Measurements from ENCODE around the gene ANKRD39. TPM values are rescaled to one million over a fixed set of nuclear protein-coding genes. Genes with fewer than 3 reads are reported as not detected.

ANKRD39 gene
- total and polyA plus RNA-seq, 2 donors (not counting 1 experiment from before 2014, with no cell fraction given): 14.8 to 19.3 TPM

GRCh38 chr2:96906729-96907114, 48.9 kb upstream of the ANKRD39 start:
- TF ChIP-seq CTCF (IDR thresholded peaks at IDR 0.05): no peak
- no peak for TF ChIP-seq EZH2 (IDR thresholded peaks at IDR 0.05; ENCODE audit: borderline replicate concordance, insufficient read depth, low read depth, low read length, poor library complexity, severe bottlenecking)
- Histone ChIP-seq H4K20me1 (ENCODE audit: control insufficient read depth, insufficient read depth, low read length, poor library complexity, severe bottlenecking) (no peaks in the 10 kb centered on the region), H3K27ac (ENCODE audit: low read length in 2 of 2) (no peak overlapping the region), H3K4me2 (replicated peaks; ENCODE audit: low read depth, low read length, poor library complexity, severe bottlenecking) (no peak overlapping the region), H3K79me2 (ENCODE audit: control insufficient read depth, insufficient read depth, low read length) (no peaks in the 10 kb centered on the region), H3K36me3 (replicated peaks in 1 of 2; ENCODE audit: control extremely low read depth in 1 of 2, control insufficient read depth in 1 of 2, extremely low read depth in 1 of 2, insufficient read depth in 2 of 2, low read length in 1 of 2) (no peaks in the 10 kb centered on the region), H3K4me1 (ENCODE audit: control insufficient read depth in 2 of 2, insufficient read depth in 2 of 2, low read length in 2 of 2) (no peaks in the 10 kb centered on the region), H3K9me3 (ENCODE audit: control extremely low read depth in 1 of 3, control insufficient read depth in 2 of 3, insufficient read depth in 1 of 3, low read length in 2 of 3) (no peaks in the 10 kb centered on the region), H3K4me3 (ENCODE audit: control extremely low read depth in 1 of 5, extremely low read depth in 1 of 5, insufficient read depth in 1 of 5, low read depth in 2 of 5, low read length in 4 of 5) (no peak overlapping the region), H3K27me3 (replicated peaks in 1 of 4; ENCODE audit: control extremely low read depth in 1 of 4, control insufficient read depth in 3 of 4, insufficient read depth in 4 of 4, low read length in 3 of 4) (no peaks in the 10 kb centered on the region), H2AFZ (ENCODE audit: insufficient read depth, low read depth, low read length, poor library complexity, severe bottlenecking) (no peak overlapping the region), H3K9ac (ENCODE audit: low read length) (no peak overlapping the region)
- no peaks in the 10 kb centered on the region for H3K27me3 Mint-ChIP-seq
- no peak for ATAC-seq (ENCODE audit: low read depth)
- no peak overlapping the region for H3K4me3 Mint-ChIP-seq
- ChIA-PET POLR2A (no interaction called here), CTCF (no interaction called here)
- no peak overlapping the region for H3K27ac Mint-ChIP-seq
- intact Hi-C loops (cut with micrococcal nuclease): no loop called here
- WGBS (ENCODE audit: insufficient coverage): 91% methylated on average over 10 of the region's 13 CpGs
- H3K4me1 Mint-ChIP-seq: peaks cover 5% of the 10 kb centered on the region
- H3K9me3 Mint-ChIP-seq (ENCODE audit: insufficient read depth): no peaks in the 10 kb centered on the region
- DNase-seq: no peak

GRCh38 chr2:96903815-96904214, 46.0 kb upstream of the ANKRD39 start:
- peak overlapping the region; percentile 40 for H2AFZ ChIP-seq (ENCODE audit: insufficient read depth, low read depth, low read length, poor library complexity, severe bottlenecking)
- H3K4me3 ChIP-seq (ENCODE audit: control extremely low read depth in 1 of 5, extremely low read depth in 1 of 5, insufficient read depth in 1 of 5, low read depth in 2 of 5, low read length in 4 of 5): no peak overlapping the region
- no peaks in the 10 kb centered on the region for H3K79me2 ChIP-seq (ENCODE audit: control insufficient read depth, insufficient read depth, low read length)
- intact Hi-C loops (cut with micrococcal nuclease): no loop called here
- DNase-seq: no peak
- 17% methylated on average over 6 of the region's 7 CpGs for WGBS (ENCODE audit: insufficient coverage)
- Mint-ChIP-seq H3K27ac (no peak overlapping the region), H3K4me3 (no peak overlapping the region), H3K4me1 (peaks cover 5% of the 10 kb centered on the region), H3K27me3 (no peaks in the 10 kb centered on the region), H3K9me3 (ENCODE audit: insufficient read depth) (no peaks in the 10 kb centered on the region)
- no peak for ATAC-seq (ENCODE audit: low read depth)
- no peaks in the 10 kb centered on the region for H3K27me3 ChIP-seq (replicated peaks in 1 of 4; ENCODE audit: control extremely low read depth in 1 of 4, control insufficient read depth in 3 of 4, insufficient read depth in 4 of 4, low read length in 3 of 4)
- no peak overlapping the region for H3K4me2 ChIP-seq (replicated peaks; ENCODE audit: low read depth, low read length, poor library complexity, severe bottlenecking)
- no peaks in the 10 kb centered on the region for H3K4me1 ChIP-seq (ENCODE audit: control insufficient read depth in 2 of 2, insufficient read depth in 2 of 2, low read length in 2 of 2)
- ChIA-PET CTCF (no interaction called here), POLR2A (no interaction called here)
- TF ChIP-seq EZH2 (IDR thresholded peaks at IDR 0.05; ENCODE audit: borderline replicate concordance, insufficient read depth, low read depth, low read length, poor library complexity, severe bottlenecking) (no peak), CTCF (IDR thresholded peaks at IDR 0.05) (no peak)
- H3K36me3 ChIP-seq (replicated peaks in 1 of 2; ENCODE audit: control extremely low read depth in 1 of 2, control insufficient read depth in 1 of 2, extremely low read depth in 1 of 2, insufficient read depth in 2 of 2, low read length in 1 of 2): no peaks in the 10 kb centered on the region
- H3K27ac ChIP-seq (ENCODE audit: low read length in 2 of 2): no peak overlapping the region
- no peaks in the 10 kb centered on the region for H4K20me1 ChIP-seq (ENCODE audit: control insufficient read depth, insufficient read depth, low read length, poor library complexity, severe bottlenecking)
- H3K9ac ChIP-seq (ENCODE audit: low read length): no peak overlapping the region
- no peaks in the 10 kb centered on the region for H3K9me3 ChIP-seq (ENCODE audit: control extremely low read depth in 1 of 3, control insufficient read depth in 2 of 3, insufficient read depth in 1 of 3, low read length in 2 of 3)

All from B cell (primary cell).